Measurements from ENCODE around the gene HDAC4.

GRCh38 chr2:239199041-239199768 is 201.6 kb downstream of the HDAC4 start:
- TF ChIP-seq CTCF (IDR thresholded peaks at IDR 0.05): no peak
- TF ChIP-seq ZFX (IDR thresholded peaks at IDR 0.05; ENCODE audit: borderline replicate concordance): no peak

Measured in 22Rv1 (cell line).